Esophagus muscularis mucosa (tissue), 4 donors: ENCODE data around the gene WWOX.

Experiments used
- CTCF ChIP-seq, 3 experiments: fragments of 200-600 bp in 2 of 3; fragments of 450-650 bp in 1 of 3; sonication (generic) in 2 of 3; IDR thresholded peaks; one replicate each; pipeline ENCODE4 v1.5.1; 2017 to 2019; ENCODE audit warnings: antibody characterized with exemption in 3 of 3, mild to moderate bottlenecking in 2 of 3, moderate library complexity in 1 of 3
- EP300 ChIP-seq: sonication (generic); formaldehyde crosslinking; IDR thresholded peaks from one replicate; pipeline ENCODE4 v1.6.1; 2017; ENCODE audit warnings: antibody characterized with exemption
- POLR2A ChIP-seq: fragments of 450-650 bp; IDR thresholded peaks from one replicate; pipeline ENCODE4 v1.6.1; 2017; ENCODE audit warnings: antibody characterized with exemption, moderate library complexity, mild to moderate bottlenecking, low read depth
- POLR2AphosphoS5 ChIP-seq, 2 donors: sonication (generic); formaldehyde crosslinking; IDR thresholded peaks; one replicate each; pipeline ENCODE4 v1.6.1; 2017; ENCODE audit warnings: antibody characterized with exemption in 2 of 2

GRCh38 chr16:78761427-78761826, 662.0 kb downstream of the WWOX start:
- TF ChIP-seq CTCF (IDR thresholded peaks at IDR 0.05) (no peak), EP300 (no peak), POLR2AphosphoS5 (IDR thresholded peaks at IDR 0.05) (no peak), POLR2A (no peak)
